NK-92 treated with Interleukin-12 subunit alpha and Interleukin-12 subunit beta, amount 100 ng/mL, for 24 hours (cell line): ENCODE results near the gene HS2ST1.
"Not testable (repeated sequence)": the region's sequence is repeated elsewhere in the genome, so short reads cannot be mapped to it uniquely, and the experiment has no call there.

Experiments
- DNase-seq: peaks from one replicate; lab custom pipeline; 2025; lab: John Stamatoyannopoulos, UW

Gene HS2ST1

DNA sequence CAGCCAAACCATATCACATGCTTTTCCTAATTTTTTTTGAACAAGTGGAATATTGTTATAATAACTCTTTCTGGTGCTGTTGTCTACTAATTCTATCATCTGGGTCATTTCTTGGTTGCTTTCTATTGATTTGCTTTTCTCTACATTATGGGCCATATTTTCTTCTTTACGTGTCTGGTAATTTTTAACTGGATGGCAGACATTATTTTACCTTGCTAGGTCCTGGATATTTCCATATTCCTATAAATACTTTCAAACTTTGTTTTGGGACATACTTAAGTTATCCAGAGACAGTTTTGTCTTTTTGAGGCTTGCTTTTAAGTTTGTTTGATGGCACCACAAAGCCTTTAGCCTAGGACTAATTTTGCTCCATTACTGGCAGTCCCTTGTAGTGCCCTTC is 11.3 kb downstream of the HS2ST1 start:
- no peak for DNase-seq

DNA sequence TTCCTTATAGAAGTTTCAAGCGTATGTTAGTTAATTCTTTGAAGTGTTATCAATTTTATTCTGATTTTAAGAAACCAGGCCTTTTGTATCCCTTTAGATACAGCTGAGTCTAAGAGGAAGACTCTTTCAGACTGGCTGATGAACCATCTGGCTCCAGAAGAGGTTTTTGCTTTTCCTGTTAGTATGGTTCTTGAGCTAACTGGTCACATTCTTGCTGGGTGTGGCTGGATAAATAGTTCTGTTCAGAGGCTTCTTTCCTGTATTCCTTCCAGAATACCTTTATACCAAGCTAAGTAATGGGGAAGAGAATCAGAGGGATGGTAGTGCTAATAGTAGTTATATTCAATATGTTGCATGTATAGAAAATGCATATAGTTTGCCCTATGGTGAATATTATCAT is 12.4 kb downstream of the HS2ST1 start:
- no peak for DNase-seq

DNA sequence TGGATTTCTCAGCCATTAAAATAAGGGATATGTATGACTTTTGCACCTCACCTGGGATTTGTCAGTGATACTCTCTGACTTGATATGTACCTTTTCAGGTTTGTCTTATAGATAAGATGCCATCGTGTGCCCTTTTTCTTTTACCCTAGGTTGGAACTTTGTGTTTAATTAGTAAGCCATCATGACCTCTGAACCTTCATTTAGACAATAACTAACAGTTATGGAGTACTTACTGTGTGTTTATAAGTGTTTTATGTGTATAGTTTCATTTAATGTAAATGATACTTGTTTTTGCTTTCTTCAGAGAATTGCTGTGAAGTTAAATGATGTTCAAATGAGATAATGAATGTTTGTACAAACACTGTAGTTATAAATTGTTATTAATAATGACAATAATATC is 14.4 kb downstream of the HS2ST1 start:
- DNase-seq: no peak

DNA sequence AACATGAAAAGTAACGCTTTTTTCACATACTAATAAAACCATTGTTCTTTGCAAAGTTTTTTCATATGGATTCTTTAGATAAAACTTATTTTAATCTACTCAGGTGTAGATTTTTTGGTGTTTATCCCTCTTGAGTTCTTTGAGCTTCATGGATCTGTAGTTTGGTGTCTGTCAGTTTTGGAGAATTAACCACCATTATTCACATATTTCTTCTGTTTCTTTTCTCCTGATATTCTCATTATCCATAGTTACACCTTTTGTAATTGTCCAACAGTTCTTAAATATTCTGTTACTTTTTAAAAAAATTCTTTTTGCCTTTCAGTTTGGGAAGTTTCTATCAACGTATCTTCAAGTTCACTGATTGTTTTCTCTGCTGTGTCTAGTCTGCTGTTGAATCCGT is 18.6 kb downstream of the HS2ST1 start:
- no peak for DNase-seq

DNA sequence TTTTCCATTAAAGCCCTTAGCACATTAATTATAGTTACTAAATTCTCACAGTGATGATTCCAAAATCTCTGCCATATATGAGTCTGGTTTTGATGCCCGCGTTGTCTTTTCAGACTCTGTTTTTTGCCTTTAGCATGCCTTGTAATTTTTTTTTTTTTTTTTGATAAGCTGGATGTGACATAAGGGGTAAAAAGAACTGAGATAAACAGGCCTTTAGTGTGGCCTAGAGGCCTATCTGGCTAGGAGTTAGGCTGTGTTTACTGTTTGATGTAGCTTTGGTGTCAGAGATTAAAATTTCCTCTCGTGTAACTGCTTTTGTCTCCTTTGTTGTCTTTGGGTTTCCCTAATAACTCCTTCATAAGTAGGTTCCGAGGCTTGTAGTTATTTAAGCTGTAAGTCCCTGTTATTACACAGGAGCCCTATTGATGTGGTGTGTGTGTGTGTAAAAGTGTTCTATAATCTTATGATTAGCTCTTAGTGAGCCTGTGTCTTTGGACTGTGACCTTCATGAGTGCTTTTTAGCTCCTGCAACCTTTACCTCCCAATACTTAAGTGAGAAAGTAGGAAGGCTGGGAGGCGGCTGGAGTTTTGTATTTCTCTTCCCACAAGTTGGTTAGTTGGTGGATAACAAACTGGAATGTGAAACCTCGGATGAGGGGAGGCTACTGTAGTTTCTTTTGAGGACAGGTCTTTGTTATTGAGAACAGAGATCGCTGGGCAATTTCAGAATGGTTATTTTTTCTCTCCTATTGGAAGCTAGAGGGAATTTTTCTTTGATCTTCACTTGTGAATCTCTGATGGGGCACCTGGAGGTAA is 19.3 kb downstream of the HS2ST1 start:
- no peak for DNase-seq

DNA sequence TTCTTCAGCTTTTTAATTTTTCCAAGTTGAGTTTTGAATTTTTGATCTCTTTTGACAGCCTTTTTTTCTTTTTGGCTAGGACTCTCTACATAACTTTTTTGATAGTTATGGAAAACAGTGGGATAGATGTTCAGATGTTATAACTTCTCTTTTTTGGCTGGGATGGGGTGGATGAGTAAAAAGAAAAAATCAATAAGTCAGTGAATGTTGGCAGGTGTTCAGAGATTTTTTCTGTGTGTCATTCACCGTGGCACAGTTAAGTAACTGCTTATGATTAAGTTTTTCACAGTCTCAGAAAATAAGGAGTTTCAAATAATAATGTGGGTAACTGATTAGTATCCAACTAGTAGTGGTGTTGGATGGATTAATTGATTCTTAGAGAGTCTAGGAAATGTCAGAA is 24.0 kb downstream of the HS2ST1 start:
- DNase-seq: no peak

DNA sequence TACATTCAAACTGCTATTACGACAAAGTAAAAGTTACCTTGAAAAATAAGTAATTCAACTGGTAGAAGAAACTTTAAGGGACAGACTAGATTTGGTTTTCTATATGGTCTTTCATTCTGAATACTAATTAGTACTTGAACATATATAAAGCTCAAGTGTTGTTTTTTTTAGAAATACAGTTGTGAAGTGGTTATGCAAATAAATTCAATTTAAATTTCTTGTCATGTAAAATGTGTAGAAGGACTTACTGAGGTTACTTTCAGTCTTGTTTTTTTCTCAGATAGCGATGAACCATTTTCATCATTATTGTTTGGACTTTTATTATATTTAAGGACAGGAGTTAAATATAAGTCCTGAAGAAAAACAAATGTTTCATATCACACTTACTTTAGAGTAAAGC is 24.4 kb downstream of the HS2ST1 start:
- no peak for DNase-seq

DNA sequence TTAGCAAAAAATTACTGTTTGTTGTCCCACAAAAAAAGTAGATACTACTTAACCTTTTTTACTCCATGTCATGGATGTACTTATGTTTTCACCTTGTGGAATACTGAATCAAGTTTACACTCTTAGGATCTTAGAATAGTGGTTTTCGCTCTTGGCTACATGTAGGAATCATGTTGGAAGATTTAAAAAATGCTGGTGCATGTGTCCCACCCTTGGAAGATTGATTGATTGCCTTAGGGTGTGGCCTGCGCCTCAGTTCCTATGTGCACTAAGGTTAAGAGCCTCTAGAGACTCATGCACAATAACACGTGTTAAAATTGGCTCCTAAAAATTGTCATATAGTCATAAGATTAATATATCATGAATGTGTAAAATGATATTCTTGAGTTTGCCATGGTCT is 25.0 kb downstream of the HS2ST1 start:
- DNase-seq: no peak

DNA sequence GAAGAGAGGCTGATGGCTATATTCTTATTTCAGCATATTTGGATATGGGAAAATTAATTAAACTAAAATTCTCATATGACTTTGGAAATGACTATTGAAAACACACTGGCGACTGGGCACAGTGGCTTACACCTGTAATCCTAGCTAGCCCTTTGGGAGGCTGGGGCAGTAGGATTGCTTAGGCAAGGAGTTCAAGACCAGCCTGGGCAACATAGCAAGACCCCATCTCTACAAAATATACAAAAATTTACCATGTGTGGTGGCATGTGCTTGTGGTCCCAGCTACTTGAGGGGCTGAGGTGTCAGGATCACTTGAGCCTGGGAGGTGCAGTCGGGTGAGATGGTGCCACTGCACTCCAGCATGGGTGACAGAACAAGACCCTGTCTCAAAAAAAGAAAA is 26.2 kb downstream of the HS2ST1 start:
- no peak for DNase-seq

DNA sequence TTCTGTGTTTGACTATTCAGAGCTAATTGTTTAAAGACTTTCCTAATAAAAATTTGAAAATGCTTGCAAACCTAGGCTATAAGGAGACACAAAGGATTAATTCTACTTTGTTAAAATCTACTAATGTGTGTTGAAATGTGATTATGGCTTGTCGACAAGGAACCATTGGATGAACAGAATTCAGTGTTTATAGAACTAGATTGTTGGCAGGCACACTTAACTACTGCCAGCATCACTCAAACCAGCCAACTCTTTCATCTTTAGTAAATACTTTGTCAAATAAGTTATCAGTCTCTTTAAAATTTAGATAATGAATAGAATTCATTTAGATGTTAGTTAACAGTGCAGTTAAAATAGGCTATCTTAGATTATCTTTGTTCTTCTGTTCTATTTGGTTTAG is 27.6 kb downstream of the HS2ST1 start:
- DNase-seq: no peak

DNA sequence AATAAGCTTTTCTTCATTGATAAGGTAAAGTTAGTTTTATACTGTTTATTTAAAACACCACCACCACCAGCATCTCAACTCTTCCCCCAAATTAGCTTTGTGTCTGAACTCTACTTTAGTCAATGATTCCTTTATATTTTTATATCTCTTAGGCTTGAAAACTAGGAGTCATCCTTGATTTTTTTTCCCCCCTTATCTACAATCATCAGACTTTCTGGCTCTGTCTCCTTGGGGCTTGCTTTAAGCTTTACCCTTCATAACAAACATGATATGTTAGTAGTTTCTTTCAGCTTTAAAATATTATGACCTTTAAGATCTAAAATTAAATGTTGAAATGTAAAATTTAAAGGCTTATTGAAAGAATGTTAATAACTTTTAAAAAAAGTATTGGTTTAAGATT is 28.3 kb downstream of the HS2ST1 start:
- no peak for DNase-seq

DNA sequence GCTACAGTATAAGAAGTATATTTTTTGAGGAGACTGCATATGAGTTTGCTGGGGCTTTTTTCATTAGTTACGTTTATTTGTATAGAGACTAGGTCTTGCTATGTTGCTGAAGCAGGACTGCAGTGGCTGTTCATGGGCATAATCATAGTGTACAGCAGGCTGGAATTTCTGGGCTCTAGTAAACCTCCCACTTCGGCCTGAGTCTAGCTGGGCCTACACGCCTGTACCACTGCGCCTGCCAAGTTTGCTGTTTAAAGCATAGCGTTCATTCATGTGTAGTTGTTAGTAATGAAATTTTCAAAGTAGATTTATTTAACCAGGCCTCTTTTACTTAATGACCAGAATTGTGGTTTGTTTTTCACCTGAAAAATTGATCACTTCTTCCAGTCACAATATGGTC is 33.8 kb downstream of the HS2ST1 start:
- no peak for DNase-seq

DNA sequence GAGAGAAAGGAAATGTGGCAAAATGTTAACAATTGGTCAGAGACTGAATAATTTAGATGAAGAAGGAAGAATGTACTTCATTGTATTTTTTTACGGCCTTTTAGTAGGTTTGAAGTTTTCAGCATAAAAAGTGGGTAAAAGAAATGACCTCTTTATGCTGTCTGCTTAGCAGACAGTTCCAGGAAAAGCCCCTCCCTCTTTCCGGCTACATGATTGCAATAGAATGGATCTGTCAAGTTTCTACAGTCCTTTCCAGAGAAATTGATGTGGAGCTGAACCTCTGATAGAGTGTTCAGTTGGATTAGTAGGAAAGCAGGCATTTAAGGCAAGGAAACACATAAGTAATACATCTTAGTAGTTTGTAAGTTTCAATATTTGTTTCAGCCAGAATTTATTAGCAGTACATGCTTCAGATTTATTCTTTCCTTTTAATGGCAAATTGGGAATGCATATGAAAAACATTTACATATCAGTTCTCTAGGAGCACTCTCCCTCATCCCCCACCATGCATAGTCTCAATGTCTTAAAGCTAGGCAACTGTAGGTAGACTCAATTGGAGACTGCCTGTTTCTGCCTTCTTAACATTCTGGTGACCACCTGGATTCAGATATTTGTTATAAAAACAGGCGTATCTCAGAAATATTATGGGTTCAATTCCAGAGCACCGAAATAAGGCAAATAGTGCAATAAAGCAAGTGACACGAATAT is 36.4 kb downstream of the HS2ST1 start:
- no peak for DNase-seq

DNA sequence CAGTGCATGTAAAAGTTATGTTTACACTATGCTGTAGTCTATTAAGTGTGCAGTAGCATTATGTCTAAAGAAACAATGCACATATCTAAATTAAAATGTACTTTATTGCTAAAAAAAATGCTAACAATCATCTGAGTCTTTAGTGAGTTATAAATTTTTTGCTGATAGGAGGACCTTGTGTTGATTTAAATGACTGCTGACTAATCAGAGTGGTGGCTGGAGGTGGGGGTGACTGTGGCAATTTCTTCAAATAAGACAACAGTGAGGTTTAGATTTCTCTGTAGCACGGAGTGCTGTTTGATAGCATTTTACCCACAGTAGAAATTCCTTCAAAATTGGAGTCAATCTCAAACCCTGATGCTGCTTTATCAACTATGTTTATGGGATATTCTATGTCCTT is 37.0 kb downstream of the HS2ST1 start:
- no peak for DNase-seq

DNA sequence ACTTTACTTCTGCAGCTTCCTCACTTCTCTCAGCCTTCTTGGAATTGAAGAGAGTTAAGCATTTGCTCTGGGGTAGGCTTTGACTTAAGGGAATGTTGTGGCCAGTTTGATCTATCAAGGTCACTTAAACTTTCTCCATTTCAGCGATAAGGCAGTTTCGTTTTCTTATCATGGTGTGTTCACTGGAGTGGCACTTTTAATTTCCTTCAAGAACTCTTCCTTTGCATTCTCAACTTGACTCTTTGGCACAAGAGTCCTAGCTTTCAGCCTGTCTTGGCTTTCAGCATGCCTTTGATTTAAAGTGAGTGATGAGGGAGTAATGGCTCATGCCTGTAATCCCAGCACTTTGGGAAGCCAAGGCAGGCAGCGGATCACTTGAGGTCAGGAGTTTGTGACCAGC is 38.7 kb downstream of the HS2ST1 start:
- DNase-seq: no peak

DNA sequence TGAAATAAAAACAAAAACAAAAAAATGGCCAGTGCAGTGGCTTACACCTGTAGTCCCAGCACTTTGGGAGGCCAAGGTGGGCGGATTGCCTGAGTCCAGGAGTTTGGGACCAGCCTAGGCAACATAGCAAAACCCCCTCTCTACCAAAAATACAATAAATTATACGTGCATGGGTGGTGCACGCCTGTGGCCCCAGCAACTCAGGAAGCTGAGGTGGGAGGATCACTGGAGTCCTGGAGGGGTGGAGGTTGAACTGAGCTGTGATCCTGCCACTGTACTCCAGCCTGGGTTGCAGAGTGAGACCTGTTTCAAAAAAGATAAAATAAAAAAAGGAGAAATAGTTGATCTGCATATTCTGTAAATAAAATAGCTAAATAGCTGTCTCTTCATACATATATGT is 41.2 kb downstream of the HS2ST1 start:
- DNase-seq: no peak

DNA sequence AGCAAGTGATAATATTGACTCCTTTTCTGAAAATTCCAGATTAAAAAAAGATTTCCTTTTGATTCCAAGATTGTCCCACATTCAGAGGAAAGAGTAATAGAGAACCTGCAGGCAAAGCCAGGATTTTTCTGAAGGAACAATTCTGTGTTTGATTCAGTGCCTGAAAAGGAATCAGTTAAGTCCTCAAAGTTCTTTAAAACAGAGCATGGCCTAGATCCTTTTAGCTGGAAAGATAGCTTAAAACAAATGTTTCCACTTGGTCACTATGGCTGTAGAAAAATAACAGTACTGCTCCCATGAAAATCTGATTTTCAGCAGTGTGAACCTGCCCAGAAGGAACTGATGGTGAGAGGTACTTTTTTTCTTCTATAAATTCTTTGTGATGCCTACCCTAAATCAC is 41.8 kb downstream of the HS2ST1 start:
- no peak for DNase-seq

DNA sequence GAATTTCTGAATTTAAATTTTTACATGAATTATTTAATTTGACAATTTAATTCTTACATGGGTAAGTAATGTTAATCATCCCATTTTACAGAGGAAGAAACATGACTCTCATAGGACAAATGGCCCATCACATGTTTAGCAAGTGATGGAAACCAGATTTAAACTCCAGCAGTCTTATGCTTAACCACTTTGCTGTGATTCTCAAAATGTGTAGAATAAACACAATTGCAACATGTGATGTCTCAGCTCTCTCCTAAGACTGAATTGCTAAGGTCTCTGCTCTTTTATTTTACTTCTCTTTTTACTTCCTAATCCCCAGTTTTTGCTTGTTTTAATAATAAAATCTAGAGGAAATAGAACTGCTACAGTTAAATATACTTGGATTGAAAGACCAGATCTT is 42.8 kb downstream of the HS2ST1 start:
- no peak for DNase-seq

DNA sequence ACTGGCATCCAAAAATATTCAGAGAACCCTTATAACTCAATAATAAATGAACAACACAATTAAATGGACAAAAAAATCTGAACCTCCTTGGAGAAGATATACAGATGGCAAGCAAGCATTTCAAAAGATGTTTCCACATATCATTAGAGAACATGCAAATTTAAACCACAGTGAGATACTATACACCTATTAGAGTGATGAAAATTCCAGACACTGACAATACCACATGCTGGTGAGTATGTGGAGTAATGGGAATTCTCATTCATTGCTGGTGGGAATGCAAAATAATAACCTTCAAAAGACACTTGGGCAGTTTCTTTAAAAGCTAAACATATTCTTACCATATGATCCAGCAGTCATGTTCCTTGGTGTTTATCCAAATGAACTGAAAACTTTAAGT is 46.1 kb downstream of the HS2ST1 start:
- DNase-seq: no peak

DNA sequence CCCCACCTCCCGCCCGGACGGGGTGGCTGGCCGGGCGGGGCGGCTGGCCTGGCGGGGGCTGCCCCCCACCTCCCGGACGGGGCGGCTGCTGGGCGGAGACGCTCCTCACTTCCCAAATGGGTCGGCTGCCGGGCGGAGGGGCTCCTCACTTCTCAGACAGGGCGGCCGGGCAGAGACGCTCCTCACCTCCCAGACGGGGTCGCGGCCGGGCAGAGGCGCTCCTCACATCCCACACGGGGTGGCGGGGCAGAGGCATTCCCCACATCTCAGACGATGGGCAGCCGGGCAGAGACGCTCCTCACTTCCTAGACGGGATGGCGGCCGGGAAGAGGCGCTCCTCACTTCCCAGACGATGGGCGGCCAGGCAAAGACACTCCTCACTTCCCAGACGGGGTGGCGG is 49.4 kb downstream of the HS2ST1 start:
- DNase-seq: not testable (repeated sequence)

DNA sequence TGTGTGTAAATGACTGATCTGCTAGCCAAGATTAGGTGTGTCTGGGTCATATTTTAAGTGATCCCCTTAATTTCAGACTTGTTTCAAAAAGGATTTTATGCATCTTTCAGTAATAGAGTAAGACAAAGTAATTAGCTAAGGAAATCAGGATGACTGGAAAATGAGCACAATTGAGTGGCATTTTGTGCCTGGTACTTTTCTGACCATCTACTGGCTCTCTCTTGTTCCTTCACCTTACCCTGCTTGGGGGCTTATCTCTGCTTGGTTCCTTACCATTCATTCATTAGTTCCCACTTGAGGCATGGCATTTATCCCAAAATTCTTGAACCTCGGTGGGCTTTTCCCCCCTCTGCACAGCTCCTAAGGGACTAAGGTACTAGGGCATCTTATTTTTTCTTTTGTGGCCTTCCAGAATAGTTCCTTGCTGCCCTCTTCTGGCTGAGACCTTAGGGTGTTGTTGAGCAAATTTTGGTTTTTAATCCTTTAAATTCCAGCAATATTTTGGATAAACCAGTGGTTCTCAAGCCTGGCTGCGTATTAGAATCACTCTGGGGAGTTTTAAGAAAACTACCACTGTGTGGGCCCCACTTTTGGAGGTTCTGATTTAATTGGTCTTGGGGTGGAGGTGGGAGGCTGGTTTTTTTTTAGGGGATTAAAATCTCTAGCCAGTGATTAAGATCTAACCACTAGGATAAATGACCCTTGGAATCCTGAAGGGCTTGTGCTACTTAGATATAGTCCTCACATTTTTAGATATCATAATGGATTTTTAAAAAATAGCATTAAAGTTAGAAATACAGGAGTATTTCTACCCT is 50.8 kb downstream of the HS2ST1 start:
- DNase-seq: peak; percentile 1

DNA sequence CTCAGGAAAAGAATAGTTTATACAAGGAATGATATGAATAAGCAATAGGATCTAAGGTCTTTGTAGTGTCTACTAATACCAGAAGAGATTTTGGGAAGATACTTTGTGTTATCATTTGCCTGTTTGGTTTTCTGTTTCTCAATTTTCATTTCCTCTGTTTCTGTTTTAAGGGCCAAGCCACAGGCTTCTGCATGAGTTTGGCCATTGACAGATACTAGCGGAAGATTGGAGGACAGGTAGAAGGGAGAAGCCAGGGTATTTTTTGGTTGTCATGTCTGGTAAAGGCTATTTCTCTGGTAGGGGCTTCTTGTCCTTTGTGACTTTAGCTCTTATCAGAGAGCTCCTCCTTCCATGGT is 51.4 kb downstream of the HS2ST1 start:
- no peak for DNase-seq

DNA sequence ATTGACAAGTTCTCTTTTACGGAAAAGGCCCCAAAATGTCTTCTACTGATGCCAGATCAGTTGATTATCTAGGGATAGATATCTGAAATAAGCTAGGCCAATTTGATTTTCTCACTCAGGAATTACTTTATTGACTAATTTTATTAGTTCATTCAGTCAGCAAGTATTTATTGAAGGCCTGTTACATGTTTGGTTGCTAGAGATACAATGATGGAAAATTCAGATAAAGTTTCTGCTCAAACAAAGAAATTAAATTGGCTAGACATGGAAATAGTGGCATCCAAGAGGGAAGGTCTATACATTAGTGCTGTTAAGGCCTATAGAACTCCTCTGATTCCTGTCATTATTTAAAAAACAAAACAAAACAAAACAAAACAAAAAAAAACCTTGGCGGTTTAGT is 56.5 kb downstream of the HS2ST1 start:
- DNase-seq: no peak
